OCI-LY7 (cell line): Measurements from ENCODE around the gene SPAG16. TPM values are rescaled to one million over a fixed set of nuclear protein-coding genes. Genes with fewer than 3 reads are reported as not detected.

ENCODE experiments used
- BruUV-seq: library from RNA; stranded (reverse); fragments of 400-500 nt; replicated peaks from 2 replicates; lab custom pipeline; 2021; lab: Mats Ljungman, UMichigan
- CTCF ChIA-PET: fragments of 300-600 bp; sonication (Branson Sonifier 250); formaldehyde crosslinking; loops from one replicate; lab custom pipeline; 2022; ENCODE audit warnings: antibody characterized with exemption; ENCODE audit not compliant: unreplicated experiment; lab: Charles Lee
- POLR2A ChIA-PET: fragments of 300-600 bp; sonication (Branson Sonifier 250); formaldehyde crosslinking; loops from one replicate; lab custom pipeline; 2022; ENCODE audit warnings: antibody characterized with exemption; lab: Charles Lee
- DNase-seq: peaks from one replicate; pipeline ENCODE4 v3.0.0-alpha.2; 2015; ENCODE audit warnings: low spot score
- H2AFZ ChIP-seq: fragments of 200-600 bp; sonication (generic), shearing (Covaris generic); 2 replicates; pipeline ENCODE4 v1.6.1; 2014; ENCODE audit warnings: mild to moderate bottlenecking, antibody characterized with exemption, low read length, moderate library complexity
- H3K27ac ChIP-seq: fragments of 200-600 bp; sonication (generic); 2 replicates; pipeline ENCODE4 v1.5.1; 2014; ENCODE audit warnings: mixed run types, low read depth, mild to moderate bottlenecking, moderate library complexity, low read length, inconsistent platforms; ENCODE audit not compliant: poor library complexity, severe bottlenecking
- H3K36me3 ChIP-seq: fragments of 200-600 bp; sonication (generic); 2 replicates; pipeline ENCODE4 v1.6.1; 2014; ENCODE audit warnings: mild to moderate bottlenecking, antibody characterized with exemption, low read length, moderate library complexity, mixed read lengths; ENCODE audit not compliant: insufficient read depth
- H3K4me1 ChIP-seq: fragments of 200-600 bp; sonication (generic); 2 replicates; pipeline ENCODE4 v1.5.1; 2014; ENCODE audit warnings: mild to moderate bottlenecking, low read length; ENCODE audit not compliant: insufficient read depth, poor library complexity, severe bottlenecking
- H3K4me2 ChIP-seq: fragments of 200-600 bp; sonication (generic); 2 replicates; pipeline ENCODE4 v1.6.1; 2014; ENCODE audit warnings: mild to moderate bottlenecking, low read length
- H3K4me3 ChIP-seq: fragments of 200-600 bp; sonication (generic); 2 replicates; pipeline ENCODE4 v1.5.1; 2014; ENCODE audit warnings: mild to moderate bottlenecking, low read depth, low read length; ENCODE audit not compliant: poor library complexity, severe bottlenecking
- H3K79me2 ChIP-seq: fragments of 200-600 bp; sonication (generic); 2 replicates; pipeline ENCODE4 v1.6.1; 2016; ENCODE audit warnings: low read depth, mild to moderate bottlenecking, low read length, moderate library complexity, mixed read lengths; ENCODE audit not compliant: insufficient read depth
- H3K9me2 ChIP-seq: fragments of 200-600 bp; sonication (generic); 2 replicates; pipeline ENCODE4 v1.6.1; 2016; ENCODE audit warnings: mild to moderate bottlenecking, low read length, mixed read lengths; ENCODE audit not compliant: insufficient read depth
- H3K9me3 ChIP-seq: fragments of 200-600 bp; sonication (generic); 2 replicates; pipeline ENCODE4 v1.6.1; 2014; ENCODE audit warnings: mild to moderate bottlenecking, mixed run types, low read length, mixed read lengths
- H4K20me1 ChIP-seq: fragments of 200-600 bp; sonication (generic); 2 replicates; pipeline ENCODE4 v1.6.1; 2014; ENCODE audit warnings: mild to moderate bottlenecking, antibody characterized with exemption, low read length, moderate library complexity, mixed read lengths; ENCODE audit not compliant: insufficient read depth
- CTCF ChIP-seq: fragments of 200-600 bp; sonication (generic); conservative IDR thresholded peaks from 2 replicates; pipeline ENCODE4 v1.5.1; 2014; ENCODE audit warnings: mild to moderate bottlenecking, antibody characterized with exemption, low read length, moderate library complexity, mixed read lengths
- EZH2phosphoT487 ChIP-seq: fragments of 200-600 bp; sonication (generic); IDR thresholded peaks from 2 replicates; pipeline ENCODE4 v1.6.1; 2018; ENCODE audit warnings: low read depth, borderline replicate concordance, mild to moderate bottlenecking, mixed run types, antibody characterized with exemption, low read length, moderate library complexity, mixed read lengths
- intact Hi-C: fragments of 100-400 bp; cut with micrococcal nuclease; formaldehyde crosslinking; loops from one replicate; pipeline ENCODE4 v1.10.0; 2022; ENCODE audit not compliant: unreplicated experiment
- total RNA-seq, 2 experiments: library from RNA; depleted of rRNA in 1 of 2; stranded (reverse); fragments of >200 nt in 1 of 2; shearing (Covaris generic) in 1 of 2; gene quantifications; 2 replicates each; pipeline ENCODE4 v1.2.3, GENCODE V29; 2014 to 2022

Gene SPAG16
- total RNA-seq, 2 experiments from 2014 or later: 22.1 to 24.2 TPM

GRCh38 chr2:214196260-214196659 is 912.0 kb downstream of the SPAG16 start:
- CTCF ChIA-PET: no interaction called here
- Histone ChIP-seq H3K4me3 (no peak overlapping the region), H3K9me2 (no peaks in the 10 kb centered on the region), H3K4me2 (no peak overlapping the region), H4K20me1 (no peaks in the 10 kb centered on the region), H3K79me2 (no peaks in the 10 kb centered on the region), H3K36me3 (no peaks in the 10 kb centered on the region), H3K9me3 (no peaks in the 10 kb centered on the region), H3K27ac (no peak overlapping the region), H3K4me1 (no peaks in the 10 kb centered on the region), H2AFZ (no peak overlapping the region)
- TF ChIP-seq EZH2phosphoT487 (no peak), CTCF (no peak)
- POLR2A ChIA-PET: interaction anchor here (1.0 kb wide), 1 partner anchor 8 kb away, joined by 3 read pairs; no protein-coding TSS in a partner anchor
- intact Hi-C loops: no loop called here
- no peak for DNase-seq
- BruUV-seq: no TSS peak

GRCh38 chr2:214201892-214202291 is 917.6 kb downstream of the SPAG16 start:
- H3K9me2 ChIP-seq: no peaks in the 10 kb centered on the region
- H3K27ac ChIP-seq: no peak overlapping the region
- BruUV-seq: no TSS peak
- H3K4me3 ChIP-seq: no peak overlapping the region
- TF ChIP-seq EZH2phosphoT487 (no peak), CTCF (no peak)
- no peaks in the 10 kb centered on the region for H4K20me1 ChIP-seq
- DNase-seq: no peak
- intact Hi-C loops: no loop called here
- no peak overlapping the region for H2AFZ ChIP-seq
- no peaks in the 10 kb centered on the region for H3K36me3 ChIP-seq
- ChIA-PET POLR2A (interaction anchor here (0.6 kb wide), 1 partner anchor 27 kb away, joined by 3 read pairs; no protein-coding TSS in a partner anchor), CTCF (no interaction called here)
- H3K4me1 ChIP-seq: no peaks in the 10 kb centered on the region
- no peaks in the 10 kb centered on the region for H3K79me2 ChIP-seq
- H3K4me2 ChIP-seq: no peak overlapping the region
- no peaks in the 10 kb centered on the region for H3K9me3 ChIP-seq

DNA sequence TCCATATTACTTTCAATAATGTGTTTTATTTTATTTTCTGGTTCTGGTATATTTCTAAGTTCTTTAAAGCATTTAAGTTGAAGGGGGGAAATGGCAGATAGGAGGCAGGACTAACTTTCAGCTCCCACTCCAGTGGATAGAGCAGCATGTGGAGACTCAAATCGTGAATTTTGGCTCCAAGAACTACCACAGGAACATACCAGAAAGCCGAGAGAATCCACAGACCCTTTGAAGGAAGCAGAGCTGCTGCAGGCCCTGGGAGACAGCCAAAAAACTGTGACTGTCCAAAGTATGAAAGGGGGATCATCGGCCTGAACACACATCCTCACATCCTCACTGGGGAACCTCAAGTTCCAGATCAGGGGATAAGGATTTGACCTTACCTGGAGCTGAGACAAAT is 919.0 kb downstream of the SPAG16 start:
- Histone ChIP-seq H3K9me3 (no peaks in the 10 kb centered on the region), H3K4me3 (no peak overlapping the region), H4K20me1 (no peaks in the 10 kb centered on the region), H3K4me1 (no peaks in the 10 kb centered on the region), H3K4me2 (no peak overlapping the region), H3K36me3 (no peaks in the 10 kb centered on the region), H3K27ac (no peak overlapping the region), H3K9me2 (no peaks in the 10 kb centered on the region), H3K79me2 (no peaks in the 10 kb centered on the region), H2AFZ (no peak overlapping the region)
- intact Hi-C loops: no loop called here
- no TSS peak for BruUV-seq
- CTCF ChIA-PET: no interaction called here
- TF ChIP-seq CTCF (no peak), EZH2phosphoT487 (no peak)
- POLR2A ChIA-PET: no interaction called here
- DNase-seq: no peak
